ENCODE results near the gene ADRA2B.
A peak's percentile ranks its signal among the peaks of the same experiment; 100 is the strongest.
"Not testable (repeated sequence)": the region's sequence is repeated elsewhere in the genome, so short reads cannot be mapped to it uniquely, and the experiment has no call there.

Gene ADRA2B

DNA sequence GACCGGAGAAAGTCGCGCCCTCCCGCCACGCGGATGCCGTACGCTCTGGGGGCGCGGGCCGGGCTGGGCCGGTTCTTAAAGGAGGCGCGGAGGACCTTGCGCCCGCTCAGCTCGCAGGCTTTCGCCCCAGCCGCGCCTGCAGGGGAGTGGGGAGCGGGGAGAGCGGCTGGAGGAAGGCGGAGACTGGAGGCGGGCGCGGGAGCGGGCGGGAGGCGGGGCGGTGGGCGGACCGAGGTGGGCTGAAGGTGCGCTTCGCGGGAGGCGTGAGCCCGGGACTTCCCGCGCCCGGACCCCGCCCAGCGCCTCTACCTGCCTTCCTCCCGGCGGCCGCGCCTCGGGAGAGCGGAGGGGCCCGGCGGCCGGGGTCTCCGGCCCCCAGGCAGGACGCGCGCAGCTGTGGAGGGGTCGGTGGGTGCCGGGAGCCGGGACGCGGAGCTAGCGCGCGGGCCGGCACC is at the start of gene ADRA2B:
ADRA2B (minus strand) TSS at position 148 of the 455 bp plus-strand sequence. CDS start 422 bp downstream, outside the sequence.
- peak; percentile 34 for DNase-seq

DNA sequence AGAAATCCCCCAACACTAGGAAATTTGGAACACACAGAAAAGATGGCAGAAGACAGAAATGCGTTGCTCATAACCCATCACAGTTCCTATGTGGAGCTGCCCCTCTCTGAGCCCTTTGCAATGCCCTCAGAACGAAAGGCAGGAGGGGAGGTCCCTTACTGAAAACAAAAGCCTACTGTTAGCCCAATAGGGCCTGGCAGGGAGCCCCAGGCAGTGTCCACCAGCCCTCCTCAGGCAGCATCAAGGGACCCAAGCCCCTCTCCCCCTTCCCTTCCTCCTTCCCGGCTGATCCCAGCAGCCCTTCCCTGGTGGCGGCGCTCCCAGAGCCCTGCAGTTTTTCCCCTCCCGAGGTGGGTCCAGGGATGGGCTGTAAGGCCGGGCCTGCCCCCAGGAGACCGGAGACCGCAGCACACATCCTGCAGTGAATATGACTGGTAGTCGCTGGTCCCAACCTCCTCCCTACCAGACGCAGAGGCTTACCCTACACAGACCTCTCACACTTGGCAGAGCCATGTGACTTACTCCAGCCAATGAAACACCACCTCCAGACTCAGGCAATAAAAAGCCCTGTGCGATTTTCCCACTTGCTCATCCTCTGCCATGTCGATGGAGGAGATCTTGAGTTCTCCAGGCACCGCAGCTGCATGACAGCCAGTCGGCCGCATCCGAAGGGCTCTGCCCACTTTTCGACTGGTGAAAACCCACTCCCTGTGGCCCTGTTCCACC is 48.3 kb upstream of the ADRA2B start:
- DNase-seq: peak; percentile 25

DNA sequence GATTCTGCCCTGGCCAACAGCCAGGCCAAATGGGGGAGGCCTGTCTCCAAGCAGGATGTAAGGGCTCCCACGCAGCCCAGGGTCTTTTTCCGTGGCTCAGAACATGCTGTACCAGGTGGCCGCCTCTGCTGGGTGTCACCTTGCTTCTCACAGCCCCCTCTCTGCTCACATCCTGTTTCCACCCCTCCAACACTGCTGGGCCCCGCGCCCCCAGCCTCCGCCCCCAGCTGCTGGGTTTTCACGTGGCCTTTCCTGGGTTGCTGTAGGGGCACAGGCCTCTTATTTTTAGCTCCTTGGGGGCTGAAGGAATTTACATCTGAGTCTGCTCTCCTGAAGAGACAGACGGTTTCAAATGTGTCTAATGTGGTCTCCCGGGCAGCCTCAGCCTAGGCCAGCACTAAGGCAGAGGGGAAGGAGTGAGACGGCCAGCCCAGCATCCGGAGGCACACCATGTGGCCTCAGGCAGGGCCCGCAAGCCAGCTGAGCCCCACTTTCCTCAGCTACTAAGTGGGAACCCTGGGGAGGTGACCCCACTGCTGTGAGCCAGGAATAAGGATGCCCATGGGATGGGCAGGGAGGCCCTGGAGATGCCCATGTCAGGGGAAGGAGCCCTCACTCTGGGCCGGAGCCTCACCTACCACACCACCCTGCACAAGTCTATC is 47.5 kb upstream of the ADRA2B start:
- peak; percentile 37 for DNase-seq

DNA sequence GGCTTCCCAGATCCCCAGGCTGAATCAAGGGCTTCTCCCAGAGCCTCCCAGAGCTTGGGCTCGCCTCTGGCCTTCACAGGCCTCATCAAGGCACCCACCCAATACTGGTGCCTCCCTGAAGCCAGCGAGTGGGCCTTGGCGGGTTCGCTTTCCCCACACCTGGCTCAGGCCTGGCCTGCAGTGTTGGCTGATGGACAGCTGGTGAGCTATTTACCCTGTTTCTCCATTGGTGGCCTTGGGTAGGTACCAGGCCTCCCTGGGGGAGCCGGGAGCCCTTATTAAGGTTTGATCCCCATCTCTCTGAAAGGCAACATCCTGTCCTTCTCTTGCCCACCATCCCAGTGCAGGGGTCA is 47.0 kb upstream of the ADRA2B start:
- no peak for DNase-seq

DNA sequence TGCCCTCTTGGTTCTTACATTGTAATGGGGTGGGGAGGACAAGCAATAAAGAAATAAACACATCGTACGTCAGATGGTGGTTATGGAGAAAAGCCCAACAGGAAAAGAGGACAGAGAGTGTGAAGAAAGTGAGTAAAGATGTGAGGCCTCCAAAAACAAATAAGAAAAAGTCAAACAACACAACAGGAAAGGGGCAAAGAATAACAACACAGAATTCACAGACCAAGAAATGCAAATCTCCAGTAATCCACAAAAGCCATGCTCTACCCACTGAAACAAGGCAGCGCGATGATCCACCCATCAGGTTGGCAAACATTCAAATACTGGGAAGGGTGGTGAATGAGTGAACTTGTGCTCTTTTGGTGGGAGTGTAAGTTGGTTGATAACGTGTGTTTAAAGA is 45.5 kb upstream of the ADRA2B start:
- no peak for DNase-seq

DNA sequence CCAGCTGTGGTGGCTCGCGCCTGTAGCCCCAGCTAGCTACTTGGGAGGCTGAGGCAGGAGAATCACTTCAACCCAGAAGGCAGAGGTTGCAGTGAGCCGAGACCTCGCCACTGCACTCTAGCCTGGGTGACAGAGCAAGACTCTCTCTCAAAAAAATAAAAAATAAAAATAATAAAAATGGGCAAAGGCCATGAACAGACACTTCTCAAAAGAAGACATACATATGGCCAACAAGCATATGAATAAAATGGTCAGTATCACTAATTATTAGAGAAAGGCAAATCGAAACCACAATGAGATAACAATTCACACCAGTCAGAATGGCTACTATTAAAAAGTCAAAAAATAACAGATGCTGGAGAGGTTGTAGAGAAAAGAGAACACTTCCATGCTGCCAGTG is 44.0 kb upstream of the ADRA2B start:
- not testable (repeated sequence) for DNase-seq

DNA sequence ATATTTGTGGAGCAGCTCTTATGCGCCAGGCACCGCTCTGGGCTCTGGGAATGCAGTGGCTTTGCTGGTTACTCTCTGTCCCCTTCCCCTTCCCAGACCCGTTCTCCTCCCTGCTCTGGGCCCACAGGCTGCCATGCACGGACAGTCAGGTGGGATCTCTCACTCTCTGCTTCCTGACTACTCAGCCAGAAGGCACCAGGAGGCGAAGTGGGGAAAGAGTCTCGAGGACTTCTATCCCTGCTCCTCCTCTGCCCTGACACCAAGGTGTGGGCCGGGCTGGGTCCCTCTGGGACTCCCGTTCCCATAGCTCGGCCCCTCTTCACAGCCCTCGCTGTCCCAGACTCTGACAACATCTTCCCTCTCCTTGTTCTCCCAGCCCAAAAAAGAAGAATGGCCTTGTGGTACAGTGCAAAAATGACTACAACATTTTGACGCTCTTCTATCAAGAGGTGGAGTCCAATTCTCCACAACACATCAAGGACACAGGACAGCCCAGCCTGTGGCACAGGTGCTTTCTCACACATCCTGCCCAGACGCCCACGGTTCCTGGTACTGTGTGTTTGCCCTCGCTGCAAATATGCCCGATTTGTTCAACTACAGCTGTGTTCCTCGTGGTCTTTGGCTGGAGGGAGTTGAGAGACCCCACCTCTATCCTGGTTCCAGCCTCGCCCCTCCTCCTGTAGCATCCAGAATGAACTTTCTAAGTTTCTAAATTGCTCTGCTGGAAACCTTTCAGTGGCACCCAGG is 42.9 kb upstream of the ADRA2B start:
- DNase-seq: no peak

DNA sequence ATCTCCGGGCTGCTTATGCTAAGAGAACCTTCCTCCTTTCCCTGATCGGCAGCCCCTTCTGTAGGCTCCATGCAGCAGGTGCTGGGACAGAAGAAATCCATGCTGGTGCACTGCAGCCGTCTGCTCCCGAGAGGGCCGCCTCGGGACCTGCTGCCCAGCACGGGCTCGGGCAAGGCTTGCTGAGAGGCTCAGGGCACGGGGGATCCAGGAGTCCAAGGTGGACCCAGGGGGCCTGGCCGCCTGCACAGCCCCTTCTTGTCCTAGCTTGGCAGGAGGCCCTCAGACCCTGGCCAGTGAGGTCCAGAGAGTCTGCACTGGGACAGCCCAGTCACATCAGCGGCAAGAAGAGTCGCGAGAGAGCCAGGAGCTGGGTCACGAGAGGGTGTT is 42.2 kb upstream of the ADRA2B start:
- DNase-seq: no peak

DNA sequence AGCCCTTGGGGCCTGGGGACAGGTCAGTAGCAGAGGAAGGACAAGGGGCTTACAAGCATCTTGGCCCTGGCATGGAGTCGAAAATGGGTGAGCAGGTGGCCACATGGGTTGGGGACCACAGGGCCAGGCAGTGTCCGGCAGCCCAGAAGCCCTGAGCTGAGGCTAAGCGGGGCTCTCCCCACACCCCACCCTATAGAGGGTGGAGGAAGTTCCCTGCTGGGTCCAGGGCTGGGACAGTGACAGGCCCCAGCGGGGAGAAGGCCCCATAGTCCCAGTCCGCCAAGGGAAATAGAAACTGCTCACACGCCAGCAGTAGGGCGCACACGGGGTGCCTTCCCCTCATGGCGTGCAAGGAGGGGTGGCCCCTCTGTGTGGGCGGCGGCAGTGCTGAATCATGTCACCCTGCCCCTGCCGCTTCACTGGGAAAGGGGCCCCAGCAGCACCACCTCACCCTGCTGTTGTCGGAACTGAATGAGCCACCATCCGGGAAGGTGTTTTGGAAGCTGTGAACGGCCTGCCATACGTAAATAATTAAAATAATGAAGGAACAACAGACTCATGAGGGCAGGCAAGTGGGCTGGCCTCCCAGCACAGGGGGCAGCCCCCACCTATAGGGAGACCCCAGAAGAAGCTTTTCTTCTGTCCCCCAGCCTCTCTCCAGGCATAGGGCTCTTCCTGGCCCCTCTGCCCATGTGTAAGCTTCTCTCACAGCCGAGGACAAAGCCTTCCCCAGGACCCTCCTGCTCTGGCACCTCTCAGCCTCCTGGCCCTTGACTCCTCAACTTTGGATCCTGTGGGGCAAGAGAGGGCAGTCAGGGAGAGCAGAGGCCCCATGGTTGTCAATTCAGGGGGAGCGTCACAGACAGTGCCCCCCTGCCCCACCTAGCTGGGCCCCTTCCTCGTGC is 41.5 kb upstream of the ADRA2B start:
- peak; percentile 41 for DNase-seq

DNA sequence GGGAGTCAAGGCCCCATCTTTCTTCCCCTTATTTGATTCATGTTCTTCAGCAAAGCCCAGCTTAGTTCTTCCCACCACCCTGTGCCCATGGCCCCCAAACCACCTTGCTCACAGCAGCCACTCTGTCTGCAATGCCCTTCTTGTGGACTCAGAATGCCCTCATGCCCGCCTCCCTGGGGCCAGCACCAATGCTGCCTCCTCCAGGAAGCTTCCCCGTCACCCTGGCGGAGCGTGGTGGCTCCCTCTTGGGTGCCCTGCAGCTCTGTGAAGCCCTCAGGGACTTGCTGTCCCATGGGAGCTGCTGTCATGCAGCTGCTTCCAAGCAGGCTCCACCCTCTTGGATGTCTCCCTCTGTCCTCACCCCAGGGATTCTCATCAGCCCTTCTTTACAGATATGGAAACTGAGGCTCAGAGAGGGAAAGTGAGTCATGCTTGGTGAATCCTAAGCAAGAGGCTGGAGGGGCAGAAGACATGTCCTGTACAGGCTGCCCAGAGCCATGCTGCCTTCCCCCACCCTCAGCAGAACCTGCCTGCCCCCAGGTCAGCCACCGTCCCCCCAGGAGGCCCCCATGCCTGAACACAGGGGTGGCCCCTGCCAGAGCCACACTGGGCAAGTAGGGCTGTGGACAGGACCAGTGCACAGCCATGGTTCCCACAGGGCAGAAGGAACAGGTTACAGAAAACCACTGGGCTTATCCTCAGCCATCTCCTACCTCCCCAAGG is 40.7 kb upstream of the ADRA2B start:
- DNase-seq: no peak

DNA sequence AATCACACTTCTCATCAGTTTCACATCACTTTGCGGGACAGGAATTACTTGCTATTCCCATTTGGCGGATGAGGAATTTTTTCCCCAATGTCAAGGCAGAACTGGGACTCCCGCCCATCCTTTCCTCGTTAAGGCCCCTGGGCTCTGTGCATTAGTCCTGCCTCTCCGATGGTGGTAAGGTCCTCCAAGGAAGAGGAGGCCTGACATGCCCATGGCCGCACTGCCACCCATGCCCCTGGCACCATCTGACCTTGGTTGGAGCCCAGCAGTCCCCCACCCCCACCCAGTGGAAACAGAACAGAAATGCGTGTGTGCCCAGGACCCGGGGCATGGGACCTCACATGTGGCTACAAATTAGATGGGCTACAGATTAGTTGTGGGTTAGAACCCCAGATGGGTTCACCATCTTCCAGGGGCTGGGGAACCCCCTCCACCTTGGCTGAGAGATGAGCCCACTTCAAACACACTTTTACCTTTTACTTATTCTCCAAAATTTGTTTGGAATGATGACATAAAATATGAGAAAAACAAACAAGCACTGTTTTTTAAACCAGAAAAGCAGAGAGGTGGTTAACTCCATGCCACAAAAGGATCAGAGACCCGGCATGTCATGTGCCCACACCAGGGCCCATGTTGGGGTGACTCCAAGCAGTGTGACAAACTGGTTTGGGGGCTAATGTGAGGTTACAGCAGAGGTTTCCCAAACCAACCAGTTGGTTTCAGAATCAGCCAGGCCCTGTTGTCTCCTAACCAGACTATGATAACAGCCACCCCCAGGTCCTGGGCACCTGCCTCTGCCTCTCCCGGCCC is 39.8 kb upstream of the ADRA2B start:
- no peak for DNase-seq

DNA sequence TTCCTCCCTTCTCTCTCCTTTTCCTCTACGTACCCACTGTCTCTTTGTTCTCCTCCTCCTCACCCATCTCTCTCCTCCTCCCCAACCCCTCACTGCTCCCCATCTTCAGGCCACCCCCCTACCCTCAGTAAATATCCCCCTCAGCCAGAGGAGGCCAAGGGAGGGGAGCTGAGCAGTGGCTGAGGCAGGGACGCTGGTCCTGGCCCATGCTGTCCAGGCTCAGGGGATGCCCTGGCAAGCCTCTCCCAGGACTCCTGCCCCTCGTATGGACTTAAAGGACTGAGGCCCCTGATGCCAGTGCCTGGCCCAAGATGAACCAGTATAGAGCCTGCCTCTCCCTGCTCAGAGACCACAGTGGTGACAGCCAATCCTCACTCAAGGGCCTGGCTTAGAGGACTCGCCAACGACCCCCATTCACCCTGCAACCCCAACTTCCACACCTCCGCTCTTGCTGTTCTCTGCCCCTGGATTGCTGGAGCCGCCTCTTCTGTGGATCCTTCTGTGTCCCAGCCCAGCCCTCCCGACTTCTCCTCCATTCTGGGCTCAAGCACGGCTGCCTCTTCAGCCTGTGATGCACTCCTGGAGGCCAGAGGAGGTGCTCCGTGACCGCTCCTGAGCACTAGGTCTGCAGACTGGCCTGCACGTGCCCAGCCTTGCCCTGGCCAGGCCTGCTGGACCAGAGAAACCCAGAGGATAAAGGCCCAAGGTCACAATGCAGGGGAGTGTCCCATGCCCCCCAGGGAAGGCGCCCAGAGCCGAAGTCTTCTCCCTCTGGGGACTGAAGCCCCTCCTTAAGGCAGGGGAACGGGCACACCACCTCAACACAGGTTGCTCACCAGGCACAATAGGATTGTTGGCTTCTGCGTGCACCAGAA is 38.4 kb upstream of the ADRA2B start:
- no peak for DNase-seq

DNA sequence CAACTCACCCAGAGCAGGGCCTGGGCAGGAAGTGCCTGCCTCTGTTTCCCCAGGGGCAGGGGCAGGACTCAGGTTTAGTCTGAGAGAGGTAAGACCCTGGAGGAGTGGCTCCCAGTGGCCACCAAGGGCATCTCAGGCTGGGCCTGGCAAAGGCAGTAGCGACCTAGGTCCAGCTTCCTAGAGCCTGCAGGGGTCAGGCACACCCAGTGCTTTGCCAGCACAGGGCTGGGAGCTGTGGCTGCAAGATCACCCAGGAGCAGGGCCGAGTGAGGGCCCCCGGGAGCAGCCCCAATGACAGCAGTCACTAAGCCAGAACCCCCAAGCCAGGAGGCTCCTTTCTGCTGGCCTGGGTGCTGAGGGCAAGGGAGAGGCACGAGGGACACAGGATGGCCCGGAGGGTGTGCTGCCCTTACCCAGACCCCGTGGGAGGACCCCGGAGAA is 37.6 kb upstream of the ADRA2B start:
- DNase-seq: no peak

DNA sequence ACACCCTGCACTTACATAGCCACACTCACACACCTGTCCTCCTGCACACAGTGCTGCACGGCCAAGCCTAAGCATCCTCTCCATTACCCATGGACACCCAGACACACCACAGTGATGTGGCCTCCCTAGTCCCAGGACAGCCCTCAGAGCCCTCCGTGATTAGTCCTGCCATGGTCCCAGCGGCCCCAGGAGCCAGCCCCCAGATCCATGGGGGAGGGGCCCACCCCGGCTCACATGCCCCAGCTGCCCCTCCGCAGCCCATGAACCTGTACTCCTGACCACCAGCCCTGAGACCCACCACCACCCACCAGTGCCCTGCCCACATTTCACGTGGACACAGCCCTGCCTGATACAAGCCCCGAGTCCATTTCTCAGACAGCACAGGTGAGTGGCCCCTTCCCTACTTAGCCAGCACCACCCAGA is 36.9 kb upstream of the ADRA2B start:
- no peak for DNase-seq

DNA sequence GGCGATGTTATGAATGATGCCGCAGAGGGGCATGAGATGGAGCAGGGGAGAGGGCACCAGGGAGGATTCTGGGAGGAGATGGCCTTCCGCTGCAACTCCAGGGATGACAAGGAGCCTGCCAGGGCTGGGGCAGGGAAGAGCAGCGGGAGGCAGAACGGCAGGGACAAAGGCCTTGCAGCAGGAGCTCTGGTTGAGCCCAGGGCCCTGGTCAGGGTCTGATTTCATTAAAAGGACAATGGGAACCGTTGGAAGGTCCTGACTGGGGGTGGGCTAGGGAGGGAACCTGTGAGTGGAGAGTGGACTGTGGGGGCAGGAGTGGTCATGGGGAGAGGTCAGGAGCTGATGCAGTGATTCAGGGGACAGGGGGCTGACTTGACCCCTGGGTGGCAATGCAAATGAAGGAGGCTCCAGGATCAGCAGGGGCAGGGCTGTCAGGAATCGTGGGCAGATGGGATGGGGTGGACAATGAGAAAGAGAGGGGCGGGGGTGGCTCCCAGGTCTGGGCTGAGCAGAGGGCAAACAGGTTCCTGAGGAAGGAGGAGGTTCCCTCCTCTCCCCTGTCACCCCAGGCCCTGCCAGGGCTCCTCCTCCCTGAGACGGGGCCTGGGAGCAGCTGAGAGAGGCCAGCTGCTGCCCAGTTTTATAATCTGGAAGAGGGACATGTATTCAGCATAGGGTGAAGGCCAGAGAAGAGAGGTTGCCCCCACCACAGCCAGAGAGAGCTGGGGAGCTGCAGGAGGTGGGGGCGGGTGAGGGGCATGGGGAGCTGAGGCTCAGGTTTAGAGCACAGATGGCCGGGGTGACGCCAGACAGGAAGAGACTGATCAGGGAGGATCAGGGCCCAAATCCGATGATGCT is 36.2 kb upstream of the ADRA2B start:
- no peak for DNase-seq

DNA sequence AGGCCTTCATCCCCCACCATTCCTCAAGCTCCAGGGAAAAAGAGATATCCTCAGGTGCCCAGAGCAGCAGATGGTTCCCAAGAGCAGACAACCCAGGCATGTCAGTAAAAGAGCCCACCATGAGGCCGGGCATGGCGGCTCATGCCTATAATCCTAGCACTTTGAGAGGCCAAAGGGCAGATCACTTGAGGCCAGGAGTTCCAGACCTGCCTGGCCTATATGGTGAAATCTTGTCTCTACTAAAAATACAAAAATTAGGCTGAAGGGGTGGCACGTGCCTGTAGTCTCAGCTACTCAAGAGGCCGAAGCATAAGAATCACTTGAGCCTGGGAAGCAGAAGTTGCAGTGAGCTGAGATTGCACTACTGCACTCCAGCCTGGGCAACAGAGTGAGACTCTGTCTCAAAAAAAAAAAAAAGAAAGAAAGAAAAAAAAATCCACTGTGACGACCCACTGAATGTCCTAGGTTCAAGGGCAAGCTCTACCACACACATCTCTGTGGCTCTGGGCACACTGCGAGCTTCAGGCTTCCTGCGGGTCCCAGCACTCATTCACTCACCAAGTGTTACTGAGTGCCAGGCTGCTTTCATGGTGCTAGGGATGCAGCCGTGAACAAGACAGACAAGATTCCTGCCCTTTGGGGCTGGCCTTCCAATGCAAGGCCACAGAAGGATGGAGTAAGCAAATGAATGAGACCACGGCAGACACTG is 35.4 kb upstream of the ADRA2B start:
- no peak for DNase-seq

DNA sequence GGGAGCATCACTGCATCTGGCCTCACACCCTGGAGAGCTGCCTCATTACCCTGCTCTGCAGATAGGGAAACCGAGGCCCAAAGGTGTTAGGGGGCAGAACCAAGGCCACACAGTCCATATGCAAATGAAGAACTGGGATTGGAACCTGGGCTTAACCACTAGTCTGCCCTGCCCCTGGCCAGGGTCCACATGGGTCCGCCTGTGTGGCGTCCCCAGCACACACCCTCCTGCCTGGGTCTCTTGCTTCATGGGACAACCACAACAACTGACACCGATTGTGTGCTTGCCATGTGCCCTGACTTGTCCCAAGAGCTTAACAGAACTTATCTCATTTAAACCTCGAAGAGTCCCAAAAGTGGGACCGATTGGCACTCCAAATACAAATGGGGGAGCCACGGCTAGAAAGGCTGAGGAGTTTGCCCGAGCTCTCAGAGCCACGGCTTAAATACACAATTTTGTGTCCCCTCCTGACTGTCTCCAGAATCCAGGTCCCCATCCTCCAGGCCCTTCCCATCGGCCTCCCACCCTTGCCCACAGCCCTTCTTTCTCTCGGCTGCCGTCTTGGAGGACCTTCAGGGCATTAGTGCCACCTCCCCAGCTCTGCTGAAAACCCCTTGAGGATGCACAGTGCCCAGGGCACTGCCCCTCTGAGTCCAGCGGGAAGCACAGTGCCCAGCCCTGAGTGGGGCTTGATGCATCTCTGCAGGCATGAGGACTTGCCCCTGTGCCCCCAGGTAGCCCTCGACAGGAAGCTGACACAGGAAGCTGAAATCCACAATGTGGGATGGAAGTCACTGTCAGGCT is 34.6 kb upstream of the ADRA2B start:
- no peak for DNase-seq

All from fibroblast of skin of right biceps (primary cell).